PC-3 (cell line): Measurements from ENCODE around the gene OPTN. TPM values are rescaled to one million over a fixed set of nuclear protein-coding genes. Genes with fewer than 3 reads are reported as not detected.

Experiments used
- ATAC-seq: fragments of 200-7000 bp; cut with Tn5 transposase; 2 replicates; pipeline ENCODE4 v1.9.1; 2020; ENCODE audit warnings: mild to moderate bottlenecking, moderate library complexity
- BruUV-seq: library from RNA; stranded (reverse); fragments of 400-500 nt; replicated peaks from 2 replicates; lab custom pipeline; 2021; lab: Mats Ljungman, UMichigan
- CTCF ChIA-PET: fragments of 300-600 bp; sonication (Branson Sonifier 250); formaldehyde crosslinking; loops from one replicate; lab custom pipeline; 2022; ENCODE audit warnings: antibody characterized with exemption; lab: Charles Lee
- POLR2A ChIA-PET: fragments of 300-600 bp; sonication (Branson Sonifier 250); formaldehyde crosslinking; loops from one replicate; lab custom pipeline; 2022; ENCODE audit warnings: antibody characterized with exemption; ENCODE audit not compliant: unreplicated experiment; lab: Charles Lee
- DNase-seq: peaks from one replicate; pipeline ENCODE4 v3.0.0-alpha.2; 2015
- H2AFZ ChIP-seq: fragments of 300-600 bp; sonication (generic); 2 replicates; pipeline ENCODE4 v1.6.0; 2016; ENCODE audit warnings: antibody characterized with exemption, low read length
- H3F3A ChIP-seq: fragments of 300-600 bp; sonication (generic); one replicate; pipeline ENCODE4 v1.6.0; 2017; ENCODE audit warnings: antibody characterized with exemption, low read length, control low read depth, mild to moderate bottlenecking; ENCODE audit not compliant: unreplicated experiment
- H3K27ac ChIP-seq: fragments of 300-600 bp; sonication (generic); 2 replicates; pipeline ENCODE4 v1.5.1; 2016; ENCODE audit warnings: mild to moderate bottlenecking, low read length
- H3K27me3 ChIP-seq: fragments of 300-600 bp; sonication (generic); 2 replicates; pipeline ENCODE4 v1.6.1; 2016; ENCODE audit warnings: low read length, mixed read lengths
- H3K36me3 ChIP-seq: fragments of 300-600 bp; sonication (generic); 2 replicates; pipeline ENCODE4 v1.6.1; 2016; ENCODE audit warnings: low read depth, mixed run types, low read length, mixed read lengths
- H3K4me1 ChIP-seq: fragments of 300-600 bp; sonication (generic); 2 replicates; pipeline ENCODE4 v1.5.1; 2016; ENCODE audit warnings: low read length; ENCODE audit not compliant: insufficient read depth
- H3K4me2 ChIP-seq: fragments of 300-600 bp; sonication (generic); 2 replicates; pipeline ENCODE4 v1.6.0; 2016; ENCODE audit warnings: low read length
- H3K4me3 ChIP-seq: fragments of 300-600 bp; sonication (generic); 2 replicates; pipeline ENCODE4 v1.5.1; 2016; ENCODE audit warnings: mild to moderate bottlenecking, low read length, mixed read lengths
- H3K79me2 ChIP-seq: fragments of 300-600 bp; sonication (generic); 2 replicates; pipeline ENCODE4 v1.6.1; 2017; ENCODE audit warnings: low read length, mixed read lengths
- H3K9ac ChIP-seq: fragments of 300-600 bp; sonication (generic); 2 replicates; pipeline ENCODE4 v1.6.0; 2016; ENCODE audit warnings: mild to moderate bottlenecking, low read length
- H3K9me2 ChIP-seq: fragments of 300-600 bp; sonication (generic); replicated peaks from 2 replicates; pipeline ENCODE4 v1.6.1; 2016; ENCODE audit warnings: mixed run types, low read length, mixed read lengths
- H3K9me3 ChIP-seq: fragments of 300-600 bp; sonication (generic); 2 replicates; pipeline ENCODE4 v1.6.1; 2016; ENCODE audit warnings: low read length, mixed read lengths
- H4K20me1 ChIP-seq: fragments of 300-600 bp; sonication (generic); 2 replicates; pipeline ENCODE4 v1.6.1; 2016; ENCODE audit warnings: low read length, mixed read lengths
- EZH2 ChIP-seq: fragments of 300-600 bp; sonication (generic); IDR thresholded peaks from one replicate; pipeline ENCODE4 v1.6.1; 2017; ENCODE audit warnings: antibody characterized with exemption, mild to moderate bottlenecking, low read length; ENCODE audit not compliant: unreplicated experiment
- EZH2phosphoT487 ChIP-seq: fragments of 300-600 bp; sonication (generic); IDR thresholded peaks from 2 replicates; pipeline ENCODE4 v1.6.1; 2018; ENCODE audit warnings: mild to moderate bottlenecking, antibody characterized with exemption, low read length, borderline replicate concordance
- intact Hi-C: fragments of 100-400 bp; cut with micrococcal nuclease; formaldehyde crosslinking; loops from 2 replicates; pipeline ENCODE4 v1.9.0; 2023
- total RNA-seq: library from RNA; depleted of rRNA; stranded (reverse); fragments of >200 nt; gene quantifications from 2 replicates; pipeline ENCODE4 v1.2.3, GENCODE V29; 2014
- TF ChIP-seq, protein P1 (sequence below): fragments of 300-600 bp; sonication (generic); conservative IDR thresholded peaks from 2 replicates; pipeline ENCODE4 v1.5.1; 2017; ENCODE audit warnings: antibody characterized with exemption, low read depth, mild to moderate bottlenecking, low read length

OPTN gene
- total RNA-seq, 1 experiment from 2014 or later: 7.9 TPM

GRCh38 chr10:13103554-13103953 lies 3.6 kb downstream of the OPTN start:
- no peak for TF ChIP-seq EZH2phosphoT487
- TF ChIP-seq, protein P1, sequence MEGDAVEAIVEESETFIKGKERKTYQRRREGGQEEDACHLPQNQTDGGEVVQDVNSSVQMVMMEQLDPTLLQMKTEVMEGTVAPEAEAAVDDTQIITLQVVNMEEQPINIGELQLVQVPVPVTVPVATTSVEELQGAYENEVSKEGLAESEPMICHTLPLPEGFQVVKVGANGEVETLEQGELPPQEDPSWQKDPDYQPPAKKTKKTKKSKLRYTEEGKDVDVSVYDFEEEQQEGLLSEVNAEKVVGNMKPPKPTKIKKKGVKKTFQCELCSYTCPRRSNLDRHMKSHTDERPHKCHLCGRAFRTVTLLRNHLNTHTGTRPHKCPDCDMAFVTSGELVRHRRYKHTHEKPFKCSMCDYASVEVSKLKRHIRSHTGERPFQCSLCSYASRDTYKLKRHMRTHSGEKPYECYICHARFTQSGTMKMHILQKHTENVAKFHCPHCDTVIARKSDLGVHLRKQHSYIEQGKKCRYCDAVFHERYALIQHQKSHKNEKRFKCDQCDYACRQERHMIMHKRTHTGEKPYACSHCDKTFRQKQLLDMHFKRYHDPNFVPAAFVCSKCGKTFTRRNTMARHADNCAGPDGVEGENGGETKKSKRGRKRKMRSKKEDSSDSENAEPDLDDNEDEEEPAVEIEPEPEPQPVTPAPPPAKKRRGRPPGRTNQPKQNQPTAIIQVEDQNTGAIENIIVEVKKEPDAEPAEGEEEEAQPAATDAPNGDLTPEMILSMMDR: no peak
- TF ChIP-seq EZH2: no peak
- intact Hi-C loops: no loop called here
- no peak overlapping the region for H3K4me3 ChIP-seq
- H3F3A ChIP-seq: no peaks in the 10 kb centered on the region
- DNase-seq: no peak
- ChIA-PET POLR2A (no interaction called here), CTCF (no interaction called here)
- H4K20me1 ChIP-seq: no peaks in the 10 kb centered on the region
- no TSS peak for BruUV-seq
- no peaks in the 10 kb centered on the region for H3K36me3 ChIP-seq
- H3K27me3 ChIP-seq: no peaks in the 10 kb centered on the region
- H3K27ac ChIP-seq: no peak overlapping the region
- H3K9me2 ChIP-seq: no peaks in the 10 kb centered on the region
- no peak overlapping the region for H3K9ac ChIP-seq
- H3K79me2 ChIP-seq: peaks cover 17% of the 10 kb centered on the region; the same call in 1 of the 2 replicates
- no peak for ATAC-seq
- no peaks in the 10 kb centered on the region for H3K4me1 ChIP-seq
- no peaks in the 10 kb centered on the region for H3K9me3 ChIP-seq
- H3K4me2 ChIP-seq: no peak overlapping the region
- H2AFZ ChIP-seq: no peak overlapping the region

DNA sequence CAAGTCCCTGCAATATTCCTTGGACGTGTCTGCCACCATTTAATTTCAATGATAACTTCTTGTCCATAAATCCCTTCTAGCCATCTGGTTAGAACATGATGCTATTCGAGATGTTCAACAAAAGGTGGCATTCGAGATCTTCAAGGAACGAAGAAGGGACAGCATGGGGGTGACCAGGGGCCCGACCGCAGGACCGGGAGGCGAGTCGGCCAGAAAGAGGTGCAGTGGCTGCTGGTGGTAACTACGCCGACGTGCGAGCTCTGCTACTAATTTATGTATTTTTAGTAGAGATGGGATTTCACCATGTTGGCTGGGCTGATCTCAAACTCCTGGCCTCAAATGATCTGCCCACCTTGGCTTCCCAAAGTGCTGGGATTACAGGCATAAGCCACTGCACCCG lies 4.7 kb downstream of the OPTN start:
- Histone ChIP-seq H4K20me1 (no peaks in the 10 kb centered on the region), H3K27me3 (no peaks in the 10 kb centered on the region), H3K4me3 (no peak overlapping the region), H2AFZ (no peak overlapping the region), H3K4me1 (no peaks in the 10 kb centered on the region), H3K9ac (no peak overlapping the region), H3K4me2 (no peak overlapping the region), H3F3A (no peaks in the 10 kb centered on the region), H3K36me3 (no peaks in the 10 kb centered on the region), H3K79me2 (peaks cover 17% of the 10 kb centered on the region; the same call in 1 of the 2 replicates), H3K9me2 (no peaks in the 10 kb centered on the region), H3K9me3 (no peaks in the 10 kb centered on the region), H3K27ac (no peak overlapping the region)
- intact Hi-C loops: no loop called here
- no peak for DNase-seq
- CTCF ChIA-PET: no interaction called here
- TF ChIP-seq EZH2phosphoT487: no peak
- TF ChIP-seq EZH2: no peak
- TF ChIP-seq, protein P1: no peak
- POLR2A ChIA-PET: no interaction called here
- no peak for ATAC-seq
- BruUV-seq: no TSS peak

GRCh38 chr10:13105184-13105583 lies 5.2 kb downstream of the OPTN start:
- intact Hi-C loops: no loop called here
- no peaks in the 10 kb centered on the region for H3K9me3 ChIP-seq
- no peak overlapping the region for H3K4me3 ChIP-seq
- ATAC-seq: no peak
- TF ChIP-seq, protein P1: no peak
- TF ChIP-seq EZH2phosphoT487: no peak
- TF ChIP-seq EZH2: no peak
- H3K36me3 ChIP-seq: no peaks in the 10 kb centered on the region
- H3K4me1 ChIP-seq: no peaks in the 10 kb centered on the region
- ChIA-PET CTCF (no interaction called here), POLR2A (no interaction called here)
- H2AFZ ChIP-seq: no peak overlapping the region
- no peak overlapping the region for H3K4me2 ChIP-seq
- no peaks in the 10 kb centered on the region for H4K20me1 ChIP-seq
- no peak overlapping the region for H3K27ac ChIP-seq
- no TSS peak for BruUV-seq
- H3F3A ChIP-seq: no peaks in the 10 kb centered on the region
- no peak overlapping the region for H3K9ac ChIP-seq
- H3K79me2 ChIP-seq: peaks cover 17% of the 10 kb centered on the region; the same call in 1 of the 2 replicates
- H3K9me2 ChIP-seq: no peaks in the 10 kb centered on the region
- DNase-seq: no peak
- no peaks in the 10 kb centered on the region for H3K27me3 ChIP-seq
